ENCODE results near the gene MYH15.

The MYH15 gene

DNA sequence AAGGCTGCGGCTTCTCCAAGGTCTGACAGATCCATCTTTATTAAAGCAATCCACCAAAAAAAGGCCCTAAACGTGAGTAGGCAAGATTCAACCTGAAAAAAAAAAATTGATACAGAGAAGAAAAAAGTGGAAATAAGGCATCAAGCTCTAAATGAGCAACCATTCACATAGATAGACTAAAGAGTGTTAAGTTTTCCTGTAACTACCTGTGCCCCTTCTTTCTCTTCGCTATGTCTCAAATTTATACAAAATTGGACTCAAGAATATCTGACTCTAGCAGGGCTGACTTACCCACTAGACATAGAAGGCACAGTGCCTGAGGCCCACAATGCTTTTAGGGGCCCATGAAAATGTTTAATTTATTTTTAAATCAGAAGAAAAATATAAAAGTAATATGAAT, at the start of gene MYH15:
Gene MYH15, minus strand, starts transcription at position 101 of the 400 bp plus-strand sequence. Its CDS starts 66 bp downstream, at position 35.
- DNase-seq, result no peak

DNA sequence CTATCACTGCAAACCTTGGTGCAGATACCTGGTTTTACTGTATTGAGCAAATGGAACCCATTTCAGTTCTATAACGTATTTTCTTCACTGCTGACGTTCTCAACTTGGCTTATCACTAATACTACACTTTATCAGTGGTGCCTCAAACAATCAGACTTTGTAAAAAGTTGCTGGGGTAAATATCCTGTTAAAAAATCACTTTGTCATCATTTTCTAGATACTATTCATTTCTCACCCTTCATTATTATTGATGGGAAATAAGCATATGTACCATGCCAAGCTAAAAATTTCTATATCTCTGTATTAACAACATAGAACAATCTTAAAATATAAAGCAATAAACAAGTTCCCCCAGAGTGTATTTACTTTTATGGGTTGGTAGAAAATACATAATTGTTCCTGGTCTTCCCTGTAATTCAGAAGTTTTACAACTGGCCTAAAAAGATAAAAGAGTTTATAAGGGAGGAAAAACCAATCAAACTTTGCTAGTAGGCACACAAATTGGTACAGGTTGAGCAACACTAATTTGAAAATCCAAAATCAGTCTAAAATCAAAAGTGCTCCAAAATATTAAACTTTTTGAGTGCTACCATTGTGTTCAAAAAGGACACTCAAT, 45.7 kb upstream of the MYH15 start:
- no peak for DNase-seq

DNA sequence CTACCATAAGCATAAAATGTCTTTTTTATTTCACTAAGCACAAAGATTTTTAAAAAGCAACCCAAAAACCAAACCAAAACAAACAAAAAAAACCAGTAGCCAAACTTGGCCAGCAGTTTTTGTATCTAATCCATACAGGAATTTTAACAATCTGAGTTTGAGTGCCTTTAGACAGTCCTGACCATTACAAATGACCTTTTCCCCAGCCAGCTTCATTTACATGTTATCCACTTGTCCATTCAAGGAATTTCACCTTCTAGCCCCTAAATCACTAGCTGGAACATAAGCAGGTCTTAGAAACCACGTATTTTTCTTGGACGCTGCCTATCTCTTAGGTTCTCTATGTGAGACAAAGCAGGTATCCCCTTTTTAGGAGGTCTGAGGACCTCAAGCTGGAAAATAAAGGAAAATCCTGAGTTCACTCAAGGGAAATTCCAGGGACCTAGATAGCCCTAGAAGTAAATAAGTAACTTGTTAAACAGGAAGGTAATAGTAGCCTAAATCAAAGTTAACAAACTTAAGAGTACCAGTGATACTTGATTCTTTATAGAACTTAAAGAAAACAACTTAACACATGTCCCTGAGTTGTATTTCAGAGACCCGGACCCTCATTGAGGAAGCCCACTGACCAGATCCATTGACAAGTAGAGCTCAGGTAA, 44.6 kb upstream of the MYH15 start:
- no peak for DNase-seq

DNA sequence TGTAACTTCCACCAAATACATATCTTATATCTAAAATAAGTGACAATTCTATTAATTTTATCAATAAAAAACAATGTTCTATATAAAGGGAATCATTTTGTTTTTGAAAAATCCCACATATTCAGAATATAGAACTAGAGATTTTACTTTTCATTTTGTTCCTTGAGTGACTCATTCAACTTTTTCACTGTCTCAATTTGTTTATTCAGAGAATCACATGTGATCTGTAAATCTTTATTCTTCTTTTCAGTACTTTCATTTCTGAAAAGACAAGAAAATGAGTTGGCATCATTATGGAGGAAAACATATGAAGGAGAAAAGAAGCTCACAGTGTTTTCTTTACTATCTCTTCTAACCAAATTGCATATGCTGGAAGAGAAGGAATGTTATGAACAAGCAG, 43.8 kb upstream of the MYH15 start:
- no peak for DNase-seq

GRCh38 chr3:108552267-108553159, 42.1 kb upstream of the MYH15 start:
- peak; percentile 66 for DNase-seq

DNA sequence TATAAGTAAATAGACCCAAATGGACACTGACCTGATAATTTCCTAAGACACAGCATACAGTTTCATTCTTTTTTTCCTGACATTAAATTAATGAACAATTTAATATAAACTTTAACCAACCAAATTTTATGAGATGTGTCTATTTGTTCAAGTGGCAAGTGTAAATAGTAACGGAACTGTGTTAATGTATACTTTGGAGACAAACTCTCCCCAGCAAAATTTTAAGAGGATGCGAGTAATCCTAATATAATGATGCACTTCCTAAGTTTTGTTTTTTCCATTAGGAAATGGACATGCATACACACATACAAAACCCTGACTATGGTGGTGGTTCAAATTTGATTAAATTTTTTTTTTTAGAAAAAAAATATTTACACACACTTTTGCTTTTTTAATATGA, 38.5 kb upstream of the MYH15 start:
- DNase-seq, result no peak

DNA sequence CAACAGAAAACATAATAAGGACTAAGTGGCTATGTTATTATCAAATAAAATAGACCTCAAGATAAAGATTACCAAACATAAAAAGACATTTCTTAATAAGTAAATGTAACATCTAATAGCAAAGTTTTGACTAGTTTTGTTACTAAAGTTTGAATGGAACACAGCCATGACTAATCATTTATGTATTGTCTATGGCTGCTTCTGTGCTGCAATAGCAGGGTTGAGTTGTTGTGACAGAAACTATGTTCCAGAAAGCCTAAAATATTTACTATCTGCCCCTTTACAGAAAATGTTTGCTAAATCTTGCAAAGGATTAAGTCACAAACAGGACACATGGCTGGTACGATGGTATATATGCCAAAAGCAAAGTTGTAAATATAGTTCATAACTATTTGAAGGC, 37.9 kb upstream of the MYH15 start:
- DNase-seq, result no peak

DNA sequence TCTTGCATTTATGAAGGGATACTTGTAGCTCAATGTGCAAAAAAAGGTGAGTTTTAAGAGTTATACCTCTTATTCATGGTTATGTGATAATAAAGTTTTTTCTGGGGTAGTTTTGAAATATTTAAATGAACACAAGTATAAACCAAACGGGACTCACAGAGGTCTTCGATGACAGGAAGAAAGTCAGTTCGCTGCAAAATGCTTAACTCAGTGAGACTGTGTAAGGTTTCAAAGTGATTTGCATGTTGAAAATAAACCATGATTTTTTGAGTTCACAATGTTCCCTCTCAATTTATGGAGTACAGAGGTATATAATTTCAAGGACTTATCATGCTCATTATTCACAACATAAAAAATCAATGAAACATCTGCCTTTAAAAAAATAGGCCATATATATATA, 36.3 kb upstream of the MYH15 start:
- DNase-seq, result no peak

DNA sequence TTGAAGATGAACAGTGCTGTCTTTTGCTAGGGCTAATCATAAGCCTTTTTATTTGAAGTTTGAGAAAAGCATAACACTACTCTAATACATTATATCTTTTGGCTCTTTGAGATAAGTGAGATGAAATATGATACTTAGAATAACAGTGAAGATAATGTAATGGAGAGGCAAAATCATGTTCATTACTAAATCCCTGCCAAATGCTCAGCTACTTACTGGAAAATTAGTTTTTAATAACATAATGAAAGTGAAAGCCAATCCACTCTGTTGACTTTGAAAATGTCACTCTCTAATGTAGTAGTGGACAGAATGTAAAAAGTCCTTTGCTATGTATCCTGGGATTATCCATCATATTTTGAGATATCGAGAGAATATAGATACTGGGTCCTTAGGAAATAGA, 35.9 kb upstream of the MYH15 start:
- peak; percentile 1 for DNase-seq

GRCh38 chr3:108538083-108538482, 27.7 kb upstream of the MYH15 start:
- no peak for DNase-seq

DNA sequence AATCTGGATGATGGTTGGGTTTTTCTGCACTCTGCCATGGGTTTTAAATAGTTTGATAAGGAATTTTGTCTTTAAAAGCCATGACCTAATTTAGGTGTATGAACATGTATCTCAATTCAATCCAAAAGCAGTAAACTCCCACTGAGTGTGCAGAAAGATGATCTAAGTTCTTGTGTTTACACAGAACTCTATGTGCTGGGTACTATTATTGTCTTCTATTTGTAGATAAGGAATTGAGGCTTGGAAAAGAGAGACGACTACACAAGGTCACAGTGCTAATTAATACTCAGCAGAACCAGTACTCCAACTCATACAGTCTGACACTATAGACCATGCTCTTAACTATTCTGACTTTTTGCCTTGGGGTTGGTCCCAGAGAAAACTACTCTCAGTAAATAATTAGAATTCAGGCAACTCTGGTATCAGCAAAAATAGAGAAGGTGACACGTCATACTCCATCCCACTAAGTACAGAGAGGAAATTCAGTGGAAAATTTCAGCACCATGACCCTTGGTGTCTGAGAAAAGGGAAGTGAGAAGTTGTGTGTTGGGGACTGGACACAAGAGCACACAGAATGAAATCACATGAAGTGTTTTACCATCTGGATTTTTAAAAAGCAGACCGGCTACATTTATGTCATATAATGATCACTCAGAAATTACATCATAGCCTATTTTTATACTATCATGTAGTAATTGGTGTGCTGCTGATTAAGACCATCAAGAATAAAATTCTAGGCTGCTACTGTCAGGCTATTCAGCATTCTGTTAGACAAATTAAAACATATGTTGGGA, 18.3 kb upstream of the MYH15 start:
- no peak for DNase-seq

GRCh38 chr3:108527817-108528216, 17.4 kb upstream of the MYH15 start:
- DNase-seq, result no peak

DNA sequence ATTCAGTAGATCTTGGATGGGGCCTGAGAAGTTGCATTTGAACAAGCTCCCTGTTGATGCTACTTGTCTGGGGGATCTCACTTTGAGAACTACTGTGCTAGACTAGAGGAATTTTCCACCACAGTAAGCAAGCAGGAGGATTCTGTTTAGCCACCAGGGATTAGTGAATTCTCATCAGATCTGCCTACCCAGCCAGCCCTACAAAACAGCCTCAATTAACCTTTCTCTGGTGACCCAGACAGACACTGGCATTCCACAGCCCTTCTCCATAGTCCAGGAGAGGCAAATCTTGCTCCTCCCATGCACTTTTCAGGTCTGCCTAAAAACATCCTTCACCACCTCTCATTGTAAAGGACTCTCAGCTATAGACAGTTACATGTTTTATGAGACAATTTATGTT, 16.7 kb upstream of the MYH15 start:
- DNase-seq, result no peak

DNA sequence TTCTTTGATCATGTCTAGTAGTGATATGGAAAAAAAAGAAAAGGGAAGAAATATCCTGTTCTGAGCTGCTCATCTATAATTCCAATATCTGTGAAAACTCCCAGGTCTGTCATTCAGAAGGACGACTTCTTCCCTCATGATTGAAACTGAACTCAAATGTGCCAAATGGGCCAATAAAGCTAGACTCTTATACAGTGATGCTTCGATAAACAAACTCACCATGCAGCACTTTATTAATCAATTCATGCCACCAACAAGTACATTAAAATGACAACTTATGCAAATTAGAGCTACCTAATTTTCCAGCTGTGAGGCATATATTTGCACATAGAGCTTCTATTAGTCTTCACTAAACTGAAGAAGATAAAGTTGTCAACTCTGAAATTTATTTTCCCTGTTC, 15.6 kb upstream of the MYH15 start:
- no peak for DNase-seq

DNA sequence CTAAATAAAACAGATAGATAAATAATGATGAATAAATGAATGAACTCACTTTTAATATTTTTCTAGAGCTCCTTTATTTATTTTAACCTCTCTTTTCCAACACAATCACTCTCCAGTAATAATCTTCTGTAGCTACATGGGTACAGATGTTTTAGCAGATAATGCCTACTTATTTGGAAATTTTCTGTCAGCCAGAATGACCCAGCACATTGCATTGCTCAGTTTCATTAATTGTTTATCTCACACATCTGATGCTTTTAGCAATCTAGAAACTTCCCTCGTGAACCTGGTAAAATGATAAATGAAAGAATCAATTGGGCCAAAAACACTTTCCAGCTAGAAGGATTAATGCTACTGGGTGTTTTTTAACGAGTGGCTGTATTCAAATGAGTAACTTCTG, 14.9 kb upstream of the MYH15 start:
- no peak for DNase-seq

- no peak for DNase-seq
Measured at GRCh38 chr3:108524537-108524936, 14.1 kb upstream of the MYH15 start.

- no peak for DNase-seq
Measured at GRCh38 chr3:108518895-108519294, 8.5 kb upstream of the MYH15 start.

- no peak for DNase-seq
Measured at GRCh38 chr3:108516881-108517280, 6.5 kb upstream of the MYH15 start.

GRCh38 chr3:108513961-108514360, 3.6 kb upstream of the MYH15 start:
- DNase-seq, result no peak

DNA sequence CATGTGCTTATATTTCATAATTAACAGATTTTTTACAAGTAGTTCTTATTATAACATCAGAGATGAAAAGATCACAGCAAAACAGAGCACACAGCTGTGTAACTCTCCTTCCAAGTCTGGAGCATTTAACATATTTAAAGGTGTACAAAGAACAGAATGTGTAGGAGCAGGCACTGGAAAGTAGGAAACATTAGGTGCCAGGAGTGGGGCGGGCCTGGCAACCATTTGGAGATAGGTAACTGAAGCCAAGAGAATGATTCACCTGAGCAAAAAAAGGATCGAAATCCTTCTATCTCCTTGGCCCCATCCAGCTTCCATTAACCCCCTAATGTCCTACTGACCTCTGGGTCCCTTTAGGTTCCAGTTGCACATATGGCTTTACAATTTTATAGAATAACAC, 2.3 kb upstream of the MYH15 start:
- no peak for DNase-seq

- no peak for DNase-seq
Measured at GRCh38 chr3:108511490-108511889, 1.1 kb upstream of the MYH15 start.

DNA sequence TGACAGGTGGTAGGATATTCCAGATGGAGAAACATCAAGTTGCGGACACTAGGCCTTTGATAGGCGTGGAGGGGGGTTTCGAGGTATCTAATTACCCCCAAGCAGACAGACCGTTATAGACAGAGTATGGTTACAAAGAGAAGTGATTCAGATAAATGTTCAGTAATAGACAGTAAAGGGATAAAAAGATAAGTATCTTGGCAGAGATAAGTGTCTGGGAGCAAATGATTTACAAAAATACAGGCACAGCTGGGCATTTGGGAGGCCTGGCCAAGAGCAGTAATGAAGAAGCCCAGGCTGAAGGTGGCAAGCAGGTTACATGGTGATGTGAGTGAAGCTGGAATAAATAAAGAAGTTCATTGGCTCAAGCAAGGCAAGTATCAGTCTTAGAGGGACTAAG, 659 bp upstream of the MYH15 start:
- no peak for DNase-seq

DNA sequence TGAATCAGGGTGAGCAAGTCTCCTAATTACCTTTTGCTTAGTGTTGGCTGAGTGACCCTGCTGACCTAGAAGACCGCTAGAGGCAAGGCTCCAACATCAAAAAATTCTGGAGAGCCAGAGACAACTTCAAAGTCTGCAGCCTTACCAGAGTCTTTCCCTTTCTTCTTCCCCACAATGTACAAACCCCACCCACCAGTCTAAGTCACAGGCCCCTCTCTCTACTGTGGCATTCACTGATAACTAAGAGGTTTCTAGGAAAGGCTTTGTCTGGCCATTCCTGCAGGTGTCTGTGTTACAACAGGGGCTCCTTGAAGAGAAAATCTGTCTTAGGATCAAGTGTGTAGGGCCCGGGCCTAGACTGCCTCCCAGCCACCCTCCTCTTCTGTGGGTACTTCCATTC, 525 bp downstream of the MYH15 start:
- DNase-seq, result no peak
